Upper lobe of left lung (tissue), 6 donors: ENCODE results near the gene GMPPA. TPM values are rescaled to one million over a fixed set of nuclear protein-coding genes. Genes with fewer than 3 reads are reported as not detected.

ENCODE experiments used
- ATAC-seq, 2 donors: fragments of 200-7000 bp; cut with Tn5 transposase; one replicate each; pipeline ENCODE4 v1.9.1; 2022; ENCODE audit warnings: mild to moderate bottlenecking in 2 of 2, moderate library complexity in 2 of 2; ENCODE audit not compliant: low FRiP score in 2 of 2
- DNase-seq, 2 donors: peaks; one replicate each; pipeline ENCODE4 v3.0.0-alpha.2; 2019 to 2020
- H3K27ac ChIP-seq, 4 donors: fragments of 200-600 bp; sonication (generic); one replicate each; pipeline ENCODE4 v1.5.1; 2016 to 2019
- H3K27me3 ChIP-seq, 4 donors: fragments of 200-600 bp; sonication (generic); one replicate each; pipeline ENCODE4 v1.5.1; 2017 to 2019
- H3K36me3 ChIP-seq, 4 donors: fragments of 200-600 bp; sonication (generic); one replicate each; pipeline ENCODE4 v1.5.1; 2016 to 2019
- H3K4me1 ChIP-seq, 4 donors: fragments of 200-600 bp; sonication (generic); one replicate each; pipeline ENCODE4 v1.5.1; 2018 to 2019
- H3K4me3 ChIP-seq, 4 donors: fragments of 200-600 bp; sonication (generic); one replicate each; pipeline ENCODE4 v1.5.1; 2017 to 2019; ENCODE audit warnings: mild to moderate bottlenecking in 2 of 4, moderate library complexity in 1 of 4
- H3K9me3 ChIP-seq, 4 donors: fragments of 200-600 bp; sonication (generic); one replicate each; pipeline ENCODE4 v1.5.1; 2018 to 2019
- CTCF ChIP-seq, 6 experiments: fragments of 450-650 bp in 4 of 6; fragments of 200-600 bp in 2 of 6; sonication (generic) in 2 of 6; IDR thresholded peaks; one replicate each; pipeline ENCODE4 v1.5.1; 2016 to 2019; ENCODE audit warnings: antibody characterized with exemption in 6 of 6
- EP300 ChIP-seq, 4 donors: sonication (generic); formaldehyde crosslinking; IDR thresholded peaks; one replicate each; pipeline ENCODE4 v1.5.1; 2017; ENCODE audit warnings: antibody characterized with exemption in 4 of 4, control low read depth in 2 of 4
- POLR2A ChIP-seq, 4 donors: fragments of 450-650 bp; IDR thresholded peaks; one replicate each; pipeline ENCODE4 v1.5.1; 2016 to 2017; ENCODE audit warnings: antibody characterized with exemption in 4 of 4, mild to moderate bottlenecking in 2 of 4
- POLR2AphosphoS5 ChIP-seq, 2 donors: sonication (generic); formaldehyde crosslinking; IDR thresholded peaks; one replicate each; pipeline ENCODE4 v1.5.1; 2017; ENCODE audit warnings: antibody characterized with exemption in 2 of 2
- WGBS, 2 donors: methylation state at CpG; one replicate each; pipeline ENCODE4 v1.1.5; 2017 to 2018; 5-methylcytosine and 5-hydroxymethylcytosine counted together
- total RNA-seq, 6 donors: library from RNA; depleted of rRNA in 4 of 6; stranded (reverse); fragments of >200 nt in 4 of 6; gene quantifications; one replicate each; pipeline versions ENCODE4 v1.1.0 to v1.2.1, GENCODE V29; 2016 to 2021
- donor health status: DM: no; HTN: no; CAD: no; lungs with moderate emphysema.
- donor health status: DM: no; HTN: yes; CAD: no; lungs with severe emphysema.

Gene GMPPA
- total RNA-seq, 6 donors from 2014 or later, result 20.8 to 38.5 (median 24.9) TPM

DNA sequence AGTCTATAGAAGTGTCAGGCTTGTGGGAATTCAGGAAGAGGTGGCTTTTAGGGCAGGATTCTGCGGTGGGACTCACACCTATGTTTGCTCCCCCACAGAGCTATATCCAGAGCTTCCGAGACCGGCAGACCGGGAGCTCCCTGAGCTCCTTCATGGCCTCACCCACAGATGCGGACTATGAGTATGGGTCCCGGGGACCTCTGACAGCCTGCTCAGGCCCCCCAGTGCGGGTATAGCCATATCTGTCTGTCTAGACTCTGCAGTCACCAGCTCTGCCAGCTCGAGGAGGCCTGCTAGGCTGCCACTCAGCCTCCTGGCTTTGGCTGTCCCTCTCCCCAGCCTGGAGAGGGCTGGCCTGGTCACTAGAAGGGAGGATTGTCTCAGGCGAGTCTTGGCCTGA, 50.9 kb downstream of the GMPPA start:
- ATAC-seq, result no peak
- Histone ChIP-seq H3K4me1 (peaks cover 19 to 24% (median 21%) of the 10 kb centered on the region in 4 donors), H3K9me3 (no peaks in the 10 kb centered on the region), H3K36me3 (no peaks in the 10 kb centered on the region), H3K4me3 (no peak overlapping the region), H3K27ac (no peak overlapping the region), H3K27me3 (peaks cover 0 to 15% (median 7%) of the 10 kb centered on the region in 4 donors)
- WGBS, 2 donors, result 91 to 100% methylated on average over 2 to 9 of the region's 9 CpGs
- no peak for TF ChIP-seq POLR2AphosphoS5 (IDR thresholded peaks at IDR 0.05)
- DNase-seq, result no peak

DNA sequence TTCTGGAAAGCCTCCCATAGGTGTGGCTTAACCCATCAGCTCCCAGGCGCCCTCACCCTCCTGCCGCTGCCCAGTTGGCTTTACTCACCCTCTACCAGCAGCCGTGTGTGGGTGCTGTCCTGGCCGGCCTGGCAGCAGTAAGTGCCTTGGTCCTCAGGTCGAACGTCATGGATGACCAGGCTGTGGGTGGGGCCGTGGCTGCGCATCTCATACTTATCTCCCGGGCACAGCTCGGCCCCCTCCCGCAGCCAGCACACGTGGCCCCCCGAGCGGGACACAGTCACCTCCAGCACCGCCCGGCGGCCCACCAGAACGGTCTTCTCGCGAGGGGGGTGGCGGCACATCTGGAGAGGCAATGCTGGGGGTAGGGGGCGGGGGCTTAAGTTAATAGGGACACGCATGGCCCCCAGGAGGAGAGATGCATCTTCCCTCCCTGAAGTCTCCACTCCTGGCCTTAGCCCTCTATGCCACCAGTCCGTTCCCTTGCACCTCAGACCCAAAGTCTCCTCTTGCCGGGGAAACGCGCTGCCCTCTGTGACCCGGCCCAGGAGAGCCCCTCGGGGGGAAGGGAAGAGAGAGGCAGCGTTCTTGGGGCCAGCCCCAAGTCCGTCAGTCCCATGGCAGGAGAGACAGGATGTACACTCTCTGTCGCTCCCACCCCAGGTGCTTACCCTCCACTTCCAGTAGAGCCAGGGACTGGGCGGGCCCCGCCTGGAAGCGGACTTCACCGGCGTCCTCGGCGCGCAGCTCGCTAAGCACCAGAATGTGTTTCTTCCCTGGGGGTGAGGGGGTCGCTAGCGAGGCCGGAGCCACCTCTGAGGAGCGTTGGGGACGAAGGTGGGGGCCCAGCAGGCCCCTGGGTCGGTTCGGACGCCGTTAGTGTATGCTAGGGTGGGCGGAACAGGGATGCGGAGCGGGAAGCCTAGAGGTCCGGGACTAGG, 53.0 kb downstream of the GMPPA start:
- 10 to 12% methylated on average over 16 to 29 of the region's 54 CpGs for WGBS, 2 donors
- no peaks in the 10 kb centered on the region for H3K9me3 ChIP-seq
- peak overlapping the region; percentile 46 to 78 (median 56) for H3K4me3 ChIP-seq
- peak overlapping the region in 1 of 4 donors; percentile 32 for H3K27ac ChIP-seq
- H3K27me3 ChIP-seq, result peaks cover 0 to 15% (median 7%) of the 10 kb centered on the region in 4 donors
- TF ChIP-seq POLR2A (IDR thresholded peaks at IDR 0.05) (no peak), EP300 (IDR thresholded peaks at IDR 0.05) (no peak), POLR2AphosphoS5 (IDR thresholded peaks at IDR 0.05) (no peak), CTCF (IDR thresholded peaks at IDR 0.05) (no peak)
- DNase-seq (peak; percentile 40 to 77), ATAC-seq (peak in 1 of 2 donors; percentile 0)
- H3K4me1 ChIP-seq, result peaks cover 18 to 23% (median 19%) of the 10 kb centered on the region in 4 donors
- no peaks in the 10 kb centered on the region for H3K36me3 ChIP-seq

DNA sequence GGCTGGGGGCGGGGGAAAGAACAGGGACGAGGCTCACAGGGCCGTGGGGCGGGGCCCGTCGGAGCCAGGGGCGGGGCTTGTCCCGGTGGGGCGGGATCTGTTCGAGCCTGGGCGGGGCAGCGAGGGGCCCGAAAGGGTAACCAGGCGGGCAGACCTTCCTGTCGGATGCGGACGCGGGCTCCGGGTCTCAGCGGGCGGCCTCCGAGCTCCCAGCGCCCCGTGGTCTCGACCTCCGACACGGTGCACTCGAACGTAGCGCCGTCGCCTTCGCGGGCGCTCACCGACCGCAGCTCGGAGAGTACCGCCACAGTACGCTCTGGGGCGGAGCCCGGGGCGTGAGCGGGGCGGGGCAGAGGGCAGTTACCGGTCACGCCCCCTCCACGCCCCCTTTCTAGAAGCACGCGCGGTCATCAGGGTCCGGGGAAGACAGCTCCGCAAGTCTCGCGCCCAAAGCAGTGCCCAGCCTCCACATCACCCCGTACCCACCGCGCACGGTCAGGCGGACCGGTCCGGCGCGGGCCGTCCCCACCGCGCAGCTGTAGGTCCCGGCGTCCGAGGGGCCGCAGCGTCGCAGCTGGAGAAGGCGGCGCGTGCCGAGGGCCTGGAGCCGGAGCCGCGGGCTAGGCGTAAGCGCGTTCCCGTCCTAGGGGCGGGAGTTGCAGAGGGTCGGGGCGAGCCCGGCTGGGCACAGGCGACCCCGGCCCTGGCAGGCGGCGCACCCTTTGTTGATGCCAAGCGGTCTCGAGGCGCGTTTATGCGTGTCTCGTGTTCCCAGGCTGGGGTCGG, 53.9 kb downstream of the GMPPA start:
- DNase-seq (peak; percentile 83 to 97), ATAC-seq (peak; percentile 86 to 96)
- 8% methylated on average over 8 of the region's 99 CpGs; no CpG with 5 or more reads in 1 of the 2 donors for WGBS, 2 donors
- Histone ChIP-seq H3K4me3 (peak overlapping the region; percentile 46 to 78 (median 56)), H3K36me3 (no peaks in the 10 kb centered on the region), H3K27me3 (peaks cover 0 to 15% (median 7%) of the 10 kb centered on the region in 4 donors), H3K27ac (peak overlapping the region in 1 of 4 donors; percentile 32), H3K9me3 (no peaks in the 10 kb centered on the region), H3K4me1 (peaks cover 18 to 23% (median 19%) of the 10 kb centered on the region in 4 donors)
- TF ChIP-seq CTCF (IDR thresholded peaks at IDR 0.05) (no peak), POLR2A (IDR thresholded peaks at IDR 0.05) (no peak), POLR2AphosphoS5 (IDR thresholded peaks at IDR 0.05) (no peak), EP300 (IDR thresholded peaks at IDR 0.05) (no peak)

- DNase-seq (no peak), ATAC-seq (no peak)
- peaks cover 0 to 15% (median 7%) of the 10 kb centered on the region in 4 donors for H3K27me3 ChIP-seq
- H3K4me1 ChIP-seq, result peaks cover 18 to 23% (median 19%) of the 10 kb centered on the region in 4 donors
- H3K27ac ChIP-seq, result no peak overlapping the region
- WGBS, 2 donors, result 32 to 37% methylated on average over 6 to 7 of the region's 7 CpGs
- no peaks in the 10 kb centered on the region for H3K36me3 ChIP-seq
- H3K4me3 ChIP-seq, result peak overlapping the region in 3 of 4 donors; percentile 50 to 78 (median 62)
- no peak for TF ChIP-seq POLR2AphosphoS5 (IDR thresholded peaks at IDR 0.05)
- TF ChIP-seq POLR2A (IDR thresholded peaks at IDR 0.05), result no peak
- no peak for TF ChIP-seq EP300 (IDR thresholded peaks at IDR 0.05)
- no peak for TF ChIP-seq CTCF (IDR thresholded peaks at IDR 0.05)
- H3K9me3 ChIP-seq, result no peaks in the 10 kb centered on the region
These were observed 54.4 kb downstream of the GMPPA start for GRCh38 chr2:219553168-219553417.

GRCh38 chr2:219553463-219553963, 54.8 kb downstream of the GMPPA start:
- H3K36me3 ChIP-seq, result no peaks in the 10 kb centered on the region
- no peaks in the 10 kb centered on the region for H3K9me3 ChIP-seq
- no peak for TF ChIP-seq EP300 (IDR thresholded peaks at IDR 0.05)
- TF ChIP-seq CTCF (IDR thresholded peaks at IDR 0.05), result no peak
- TF ChIP-seq POLR2A (IDR thresholded peaks at IDR 0.05), result no peak
- TF ChIP-seq POLR2AphosphoS5 (IDR thresholded peaks at IDR 0.05), result no peak
- no peak overlapping the region for H3K27ac ChIP-seq
- H3K27me3 ChIP-seq, result peaks cover 0 to 15% (median 7%) of the 10 kb centered on the region in 4 donors
- WGBS, 2 donors, result 81% methylated on average over 11 to 12 of the region's 12 CpGs
- no peak overlapping the region for H3K4me3 ChIP-seq
- no peak for DNase-seq
- no peak for ATAC-seq
- H3K4me1 ChIP-seq, result peaks cover 18 to 23% (median 19%) of the 10 kb centered on the region in 4 donors
